Gastrocnemius medialis (tissue), 4 donors: ENCODE results near the gene PTBP1. TPM values are rescaled to one million over a fixed set of nuclear protein-coding genes. Genes with fewer than 3 reads are reported as not detected.

Source experiments
- ATAC-seq, 2 donors: fragments of 150-250 bp; one replicate each; pipeline ENCODE4 v1.9.1; 2016
- DNase-seq, 2 donors: peaks; one replicate each; pipeline ENCODE4 v3.0.0-alpha.2; 2019
- H3K27ac ChIP-seq, 4 donors: fragments of 200-600 bp; sonication (generic); 1 replicate in 1 of 4; 2 replicates in 3 of 4; pipeline ENCODE4 v1.5.1; 2016 to 2018; ENCODE audit warnings: mild to moderate bottlenecking in 2 of 4, moderate library complexity in 1 of 4
- H3K27me3 ChIP-seq, 3 donors: fragments of 200-600 bp; sonication (generic) in 2 of 3; 1 replicate in 1 of 3; 2 replicates in 2 of 3; pipeline versions ENCODE4 v1.5.1 to v1.6.0; 2016 to 2019; ENCODE audit warnings: mild to moderate bottlenecking in 1 of 3, moderate library complexity in 1 of 3
- H3K36me3 ChIP-seq, 2 donors: fragments of 200-600 bp; sonication (generic) in 1 of 2; one replicate each; pipeline ENCODE4 v1.5.1; 2017 to 2018
- H3K4me1 ChIP-seq, 2 donors: fragments of 200-600 bp; sonication (generic) in 1 of 2; one replicate each; pipeline ENCODE4 v1.5.1; 2016 to 2017; ENCODE audit warnings: mild to moderate bottlenecking in 2 of 2
- H3K4me3 ChIP-seq, 4 donors: fragments of 200-600 bp; sonication (generic) in 3 of 4; 1 replicate in 1 of 4; 2 replicates in 3 of 4; pipeline ENCODE4 v1.5.1; 2016 to 2019; ENCODE audit warnings: mild to moderate bottlenecking in 2 of 4
- H3K9me3 ChIP-seq, 3 donors: fragments of 200-600 bp; sonication (generic) in 2 of 3; 1 replicate in 1 of 3; 2 replicates in 2 of 3; pipeline ENCODE4 v1.5.1; 2016 to 2019
- POLR2A ChIP-seq, 2 donors: fragments of 450-650 bp; IDR thresholded peaks; one replicate each; pipeline ENCODE4 v1.6.1; 2017; ENCODE audit warnings: antibody characterized with exemption in 2 of 2, mild to moderate bottlenecking in 2 of 2, moderate library complexity in 2 of 2
- in situ Hi-C, 4 donors: fragments of 200-750 bp; cut with MboI; loops; one replicate each; pipeline versions ENCODE4 v1.15.0 to v1.8.0; 2017; ENCODE audit warnings: low sequenced_read_pairs in 4 of 4
- intact Hi-C: fragments of 100-400 bp; cut with DNase I; formaldehyde crosslinking; loops from one replicate; pipeline ENCODE4 v1.15.1; 2023; ENCODE audit warnings: low total_unique reads
- total RNA-seq, 4 donors: library from RNA; depleted of rRNA; stranded (reverse); fragments of >200 nt; gene quantifications; one replicate each; pipeline versions ENCODE4 v1.1.0 to v1.2.3, GENCODE V29; 2016
- TF ChIP-seq, protein P1 (sequence below), 5 experiments: fragments of 450-650 bp in 3 of 5; fragments of 200-600 bp in 2 of 5; sonication (generic) in 2 of 5; IDR thresholded peaks in 4 of 5; conservative IDR thresholded peaks in 1 of 5; 1 replicate in 4 of 5; 2 replicates in 1 of 5; pipeline ENCODE4 v1.5.1; 2016 to 2019; ENCODE audit warnings: antibody characterized with exemption in 5 of 5, mild to moderate bottlenecking in 3 of 5, moderate library complexity in 3 of 5

PTBP1 gene
- total RNA-seq, 4 donors from 2014 or later: 29.8 to 51.7 (median 36.7) TPM

DNA sequence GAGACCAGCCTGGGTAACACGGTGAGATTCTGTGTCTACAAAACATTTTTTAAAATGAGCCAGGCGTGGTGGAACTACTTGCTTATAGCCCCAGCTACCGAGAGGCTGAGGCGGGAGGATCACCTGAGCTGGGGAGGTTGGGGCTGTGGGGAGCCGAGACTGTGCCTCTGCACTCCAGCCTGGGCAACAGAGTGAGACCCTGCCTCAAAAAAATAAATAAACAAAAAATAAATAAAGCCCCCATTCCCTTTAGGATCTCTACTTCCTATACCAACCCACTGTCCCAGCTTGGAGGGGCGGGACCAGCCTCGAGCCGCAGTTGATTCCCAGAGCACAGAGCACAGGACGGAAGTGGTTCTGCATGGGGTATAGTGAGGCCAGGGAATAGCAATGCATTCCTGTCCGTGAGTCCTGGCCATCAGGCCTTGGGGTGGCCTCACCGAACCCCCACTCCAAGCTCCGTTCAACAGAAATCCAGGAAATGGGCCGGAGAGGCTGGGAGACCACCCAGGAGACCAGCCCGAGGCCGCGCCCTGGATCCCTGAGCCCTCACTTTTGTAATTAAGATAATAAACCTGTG is 4.9 kb upstream of the PTBP1 start:
- TF ChIP-seq POLR2A (IDR thresholded peaks at IDR 0.05): no peak
- TF ChIP-seq, protein P1, sequence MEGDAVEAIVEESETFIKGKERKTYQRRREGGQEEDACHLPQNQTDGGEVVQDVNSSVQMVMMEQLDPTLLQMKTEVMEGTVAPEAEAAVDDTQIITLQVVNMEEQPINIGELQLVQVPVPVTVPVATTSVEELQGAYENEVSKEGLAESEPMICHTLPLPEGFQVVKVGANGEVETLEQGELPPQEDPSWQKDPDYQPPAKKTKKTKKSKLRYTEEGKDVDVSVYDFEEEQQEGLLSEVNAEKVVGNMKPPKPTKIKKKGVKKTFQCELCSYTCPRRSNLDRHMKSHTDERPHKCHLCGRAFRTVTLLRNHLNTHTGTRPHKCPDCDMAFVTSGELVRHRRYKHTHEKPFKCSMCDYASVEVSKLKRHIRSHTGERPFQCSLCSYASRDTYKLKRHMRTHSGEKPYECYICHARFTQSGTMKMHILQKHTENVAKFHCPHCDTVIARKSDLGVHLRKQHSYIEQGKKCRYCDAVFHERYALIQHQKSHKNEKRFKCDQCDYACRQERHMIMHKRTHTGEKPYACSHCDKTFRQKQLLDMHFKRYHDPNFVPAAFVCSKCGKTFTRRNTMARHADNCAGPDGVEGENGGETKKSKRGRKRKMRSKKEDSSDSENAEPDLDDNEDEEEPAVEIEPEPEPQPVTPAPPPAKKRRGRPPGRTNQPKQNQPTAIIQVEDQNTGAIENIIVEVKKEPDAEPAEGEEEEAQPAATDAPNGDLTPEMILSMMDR (IDR thresholded peaks at IDR 0.05 in 4 of 5, conservative IDR thresholded peaks at IDR 0.05 in 1 of 5): no peak
- DNase-seq: no peak
- H3K9me3 ChIP-seq: no peaks in the 10 kb centered on the region
- H3K27ac ChIP-seq: peak overlapping the region; percentile 25 to 65 (median 61)
- no peaks in the 10 kb centered on the region for H3K27me3 ChIP-seq
- in situ Hi-C loops (no loop called here), intact Hi-C loops (loop anchor here (10.0 kb wide), 1 partner anchor 482 kb away; the partner anchor contains the start of gene FAM174C)
- ATAC-seq: no peak
- H3K36me3 ChIP-seq: no peaks in the 10 kb centered on the region
- no peak overlapping the region for H3K4me3 ChIP-seq
- H3K4me1 ChIP-seq: peaks cover 20 to 38% of the 10 kb centered on the region in 2 donors

- H3K9me3 ChIP-seq: no peaks in the 10 kb centered on the region
- H3K4me3 ChIP-seq: no peak overlapping the region
- in situ Hi-C loops: no loop called here
- intact Hi-C loops: loop anchor here (10.0 kb wide), 1 partner anchor 481 kb away; the partner anchor contains the start of gene FAM174C
- H3K27ac ChIP-seq: no peak overlapping the region
- DNase-seq: no peak
- ATAC-seq: no peak
- no peaks in the 10 kb centered on the region for H3K36me3 ChIP-seq
- H3K4me1 ChIP-seq: peaks cover 24 to 32% of the 10 kb centered on the region in 2 donors
- no peaks in the 10 kb centered on the region for H3K27me3 ChIP-seq
- TF ChIP-seq, protein P1 (IDR thresholded peaks at IDR 0.05 in 4 of 5, conservative IDR thresholded peaks at IDR 0.05 in 1 of 5): no peak
- TF ChIP-seq POLR2A (IDR thresholded peaks at IDR 0.05): no peak
Measured at GRCh38 chr19:793806-794205, 3.4 kb upstream of the PTBP1 start.

GRCh38 chr19:795073-795611 is 2.1 kb upstream of the PTBP1 start:
- Histone ChIP-seq H3K36me3 (no peaks in the 10 kb centered on the region), H3K27ac (peak overlapping the region; percentile 54 to 97 (median 71)), H3K4me3 (peak overlapping the region in 2 of 4 donors; percentile 79 to 98), H3K27me3 (no peaks in the 10 kb centered on the region), H3K9me3 (no peaks in the 10 kb centered on the region), H3K4me1 (peaks cover 33% of the 10 kb centered on the region in 2 donors)
- no peak for DNase-seq
- ATAC-seq: no peak
- in situ Hi-C loops: no loop called here
- TF ChIP-seq, protein P1 (IDR thresholded peaks at IDR 0.05 in 4 of 5, conservative IDR thresholded peaks at IDR 0.05 in 1 of 5): no peak
- no peak for TF ChIP-seq POLR2A (IDR thresholded peaks at IDR 0.05)
- intact Hi-C loops: loop anchor here (5.0 to 10.0 kb wide), 3 partner anchors 133 to 480 kb away; partner anchors contain the start of genes FAM174C, POLRMT and RNF126

GRCh38 chr19:795691-796581 is 1.3 kb upstream of the PTBP1 start:
- Histone ChIP-seq H3K9me3 (no peaks in the 10 kb centered on the region), H3K4me1 (peaks cover 38 to 41% of the 10 kb centered on the region in 2 donors), H3K27me3 (no peaks in the 10 kb centered on the region), H3K36me3 (no peaks in the 10 kb centered on the region), H3K27ac (peak overlapping the region; percentile 83 to 97 (median 92)), H3K4me3 (peak overlapping the region; percentile 79 to 98 (median 86))
- DNase-seq: no peak
- no peak for TF ChIP-seq POLR2A (IDR thresholded peaks at IDR 0.05)
- TF ChIP-seq, protein P1 (IDR thresholded peaks at IDR 0.05 in 4 of 5, conservative IDR thresholded peaks at IDR 0.05 in 1 of 5): no peak
- intact Hi-C loops: loop anchor here (2.0 to 10.0 kb wide), 5 partner anchors 125 to 857 kb away; partner anchors contain the start of genes FAM174C, POLRMT, RNF126 and TCF3
- in situ Hi-C loops: no loop called here
- no peak for ATAC-seq
